DLD1 (cell line): Measurements from ENCODE around the gene AGMO.

Experiments
- in situ Hi-C: cut with HindIII; loops from 2 replicates; pipeline ENCODE4 v1.10.0; 2017; ENCODE audit warnings: low sequenced_read_pairs

The AGMO gene

GRCh38 chr7:15252181-15252580 lies 309.6 kb downstream of the AGMO start:
- in situ Hi-C loops = no loop called here

DNA sequence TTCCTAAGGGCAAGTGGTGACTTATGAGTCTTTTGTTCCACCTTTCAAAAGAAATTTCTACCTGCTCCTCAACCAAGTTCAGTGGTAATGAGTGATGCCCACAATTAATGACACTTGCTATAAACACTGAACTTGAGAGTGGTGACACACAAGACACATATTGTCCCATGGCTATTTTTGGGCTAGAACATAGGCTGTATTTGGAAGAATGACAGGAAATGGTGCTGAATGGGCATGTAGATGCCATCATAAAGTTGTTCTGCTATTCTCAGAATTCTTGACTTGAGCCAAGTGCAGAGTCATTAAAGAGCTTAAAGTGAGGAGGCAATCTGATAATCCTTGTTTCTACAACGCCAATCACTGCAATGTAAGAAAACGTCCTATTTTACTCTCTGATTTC lies 313.3 kb downstream of the AGMO start:
- in situ Hi-C loops = no loop called here

GRCh38 chr7:15245831-15246230 lies 316.0 kb downstream of the AGMO start:
- in situ Hi-C loops = no loop called here

- in situ Hi-C loops = no loop called here
Observed at GRCh38 chr7:15239801-15240200, 322.0 kb downstream of the AGMO start.

DNA sequence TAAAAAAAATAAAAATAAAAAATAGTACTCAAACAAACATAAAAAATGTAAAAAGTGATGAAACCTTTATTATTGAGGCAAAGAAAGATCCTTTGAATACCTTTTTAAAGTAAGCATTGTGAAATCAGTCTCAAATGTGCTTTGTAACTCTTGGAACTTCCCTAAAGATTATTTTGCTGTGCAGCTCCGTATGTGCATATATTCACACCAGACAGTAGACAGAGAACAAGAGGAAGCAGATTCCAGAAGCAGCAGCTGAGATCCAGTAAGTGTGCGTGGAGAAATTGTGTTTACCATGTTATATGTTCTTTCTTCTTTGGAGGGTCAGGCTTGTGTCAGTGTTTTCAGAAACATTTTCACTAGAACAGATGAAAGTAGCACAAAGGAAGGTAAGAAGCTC lies 324.9 kb downstream of the AGMO start:
- in situ Hi-C loops = no loop called here

GRCh38 chr7:15234431-15234830 lies 327.4 kb downstream of the AGMO start:
- in situ Hi-C loops = no loop called here

- in situ Hi-C loops = no loop called here
Observed at GRCh38 chr7:15228831-15229230, 333.0 kb downstream of the AGMO start.

DNA sequence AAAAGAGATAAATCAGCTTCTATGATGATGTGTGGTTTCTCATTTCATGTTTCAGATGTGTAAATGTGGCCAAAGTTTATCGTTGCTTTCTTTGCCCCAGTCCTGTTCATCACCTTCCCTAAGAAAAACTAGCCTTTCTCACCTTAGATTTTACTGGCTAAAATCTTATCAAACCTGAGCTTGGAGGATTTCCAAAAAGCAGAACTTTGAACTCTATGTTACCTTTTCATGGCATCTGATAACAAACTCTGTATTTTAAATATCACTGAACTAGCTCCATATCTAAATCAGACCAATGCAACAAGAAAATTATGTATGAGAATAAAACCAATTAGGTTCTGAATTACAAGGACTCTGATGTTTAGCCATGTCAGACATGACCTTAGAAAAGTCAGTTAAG lies 335.8 kb downstream of the AGMO start:
- in situ Hi-C loops = no loop called here

GRCh38 chr7:15219758-15220157 lies 342.1 kb downstream of the AGMO start:
- in situ Hi-C loops = no loop called here

DNA sequence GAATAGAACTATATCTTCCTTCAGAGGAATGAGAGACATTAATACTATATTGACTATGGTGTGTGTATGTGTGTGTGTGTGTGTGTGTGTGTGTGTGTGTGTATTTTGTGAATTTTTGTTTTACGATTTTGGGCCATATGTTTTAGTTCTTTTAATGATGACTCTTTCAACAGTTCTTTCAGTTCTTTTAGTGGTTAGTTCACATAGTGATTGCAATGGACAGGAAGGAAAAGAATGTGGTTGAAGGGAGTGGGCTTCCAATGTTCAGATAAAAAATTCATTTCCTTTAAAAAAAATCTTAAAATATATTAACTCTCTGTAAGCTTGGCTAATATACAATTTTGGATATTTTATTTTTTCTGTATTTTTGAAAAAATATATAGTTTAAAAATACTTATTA lies 343.6 kb downstream of the AGMO start:
- in situ Hi-C loops = no loop called here

DNA sequence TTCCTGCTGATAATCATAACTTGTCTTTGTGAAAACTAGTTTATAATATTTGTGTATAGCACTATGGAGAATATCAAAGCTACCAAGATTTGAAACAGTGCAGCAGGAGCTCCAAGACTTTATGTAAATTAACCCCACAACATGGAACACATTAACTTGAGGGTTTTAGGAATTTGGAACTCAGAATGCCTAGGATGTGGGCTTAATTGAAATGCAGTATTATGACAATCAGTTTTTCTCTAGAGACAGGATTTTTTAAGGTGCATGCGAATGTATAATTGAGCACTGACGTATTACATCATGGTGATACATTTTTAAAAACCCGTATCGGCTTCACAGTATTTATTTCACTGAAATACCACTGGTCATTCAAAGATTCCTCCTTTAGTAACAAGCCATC lies 346.2 kb downstream of the AGMO start:
- in situ Hi-C loops = no loop called here

DNA sequence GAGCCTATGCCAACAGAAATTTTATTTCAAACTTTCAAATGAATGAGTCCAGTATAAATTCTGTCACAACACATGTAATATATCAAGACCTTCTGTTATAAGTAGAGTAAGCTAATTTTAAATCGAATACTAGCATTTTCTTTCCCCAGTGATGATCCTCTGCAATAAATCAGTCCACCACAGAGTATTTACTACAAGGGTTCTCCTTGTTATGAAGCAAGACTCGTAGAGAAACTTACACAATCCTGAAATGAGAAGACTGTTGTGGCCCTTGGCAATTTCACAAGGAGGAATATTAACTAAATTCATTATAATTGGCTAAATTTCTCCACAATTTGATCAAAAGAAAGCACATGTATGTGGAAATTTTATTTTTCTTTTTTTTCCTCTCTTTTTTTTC lies 346.8 kb downstream of the AGMO start:
- in situ Hi-C loops = no loop called here

GRCh38 chr7:15213093-15213492 lies 348.7 kb downstream of the AGMO start:
- in situ Hi-C loops = no loop called here

GRCh38 chr7:15209429-15209828 lies 352.4 kb downstream of the AGMO start:
- in situ Hi-C loops = no loop called here

- in situ Hi-C loops = no loop called here
Observed at GRCh38 chr7:15204421-15204820, 357.4 kb downstream of the AGMO start.

GRCh38 chr7:15199482-15199881 lies 362.3 kb downstream of the AGMO start:
- in situ Hi-C loops = no loop called here

DNA sequence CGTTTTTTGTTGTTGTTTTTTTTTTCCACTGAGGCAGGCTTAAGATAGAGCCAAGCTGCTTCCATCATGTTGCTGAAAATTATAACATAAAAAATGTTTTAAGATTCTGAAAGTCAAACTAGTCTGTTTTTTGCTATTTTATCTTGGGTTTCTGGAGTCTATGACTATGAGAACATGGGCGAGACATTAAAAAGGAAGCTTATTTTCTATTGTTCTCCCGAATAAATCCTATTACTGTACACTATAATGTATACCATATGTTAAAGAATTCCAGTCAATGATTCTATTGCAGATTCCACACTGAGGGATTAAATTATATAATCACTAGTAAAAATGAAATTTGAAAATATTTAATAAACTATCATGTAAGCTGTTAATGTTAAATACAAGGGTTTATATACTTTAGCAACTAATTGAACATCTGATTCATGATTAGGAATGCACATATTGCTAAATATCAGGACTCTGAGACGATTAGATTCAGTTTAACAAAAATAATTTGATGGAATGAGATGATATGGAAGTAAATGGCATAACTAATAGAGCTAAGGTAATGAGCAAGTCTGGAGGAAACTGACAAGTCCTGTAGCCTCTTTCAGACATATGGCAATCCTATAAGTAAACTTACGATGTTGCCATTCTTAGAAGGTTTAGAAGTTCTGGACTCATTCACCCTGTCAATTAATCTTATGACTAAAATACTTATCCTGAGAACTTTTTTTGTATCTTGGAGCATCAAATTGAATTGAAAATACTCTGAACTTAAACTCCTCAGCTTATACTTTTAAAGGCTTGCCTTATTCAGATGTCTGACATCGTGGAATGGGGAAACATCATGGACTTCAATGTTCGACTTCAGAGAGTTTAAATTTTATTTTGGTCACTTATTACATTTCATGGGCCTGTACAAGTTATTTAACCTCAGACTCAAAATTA lies 364.5 kb downstream of the AGMO start:
- in situ Hi-C loops = no loop called here

- in situ Hi-C loops = no loop called here
Observed at GRCh38 chr7:15178065-15178464, 383.8 kb downstream of the AGMO start.

GRCh38 chr7:15176089-15176488 lies 385.7 kb downstream of the AGMO start:
- in situ Hi-C loops = no loop called here

GRCh38 chr7:15175152-15175551 lies 386.7 kb downstream of the AGMO start:
- in situ Hi-C loops = no loop called here

DNA sequence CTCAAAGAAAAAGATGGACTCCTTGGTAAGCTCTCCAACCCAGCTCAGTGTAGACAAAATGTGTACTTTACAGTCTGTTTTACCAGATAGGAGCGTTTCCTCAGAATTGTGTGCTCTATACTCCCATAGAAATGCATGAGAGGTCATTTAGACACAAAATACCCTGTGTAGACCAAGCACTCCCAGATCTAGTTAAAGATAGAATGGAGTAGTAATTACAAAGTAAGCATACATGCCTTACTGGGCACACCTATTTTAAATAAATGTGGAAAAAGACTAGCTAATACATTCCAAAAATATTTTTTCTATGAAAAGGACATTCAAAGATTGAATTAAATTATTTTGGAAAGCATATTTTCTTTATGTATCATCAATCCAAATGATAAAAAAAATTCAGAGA lies 387.3 kb downstream of the AGMO start:
- in situ Hi-C loops = no loop called here

DNA sequence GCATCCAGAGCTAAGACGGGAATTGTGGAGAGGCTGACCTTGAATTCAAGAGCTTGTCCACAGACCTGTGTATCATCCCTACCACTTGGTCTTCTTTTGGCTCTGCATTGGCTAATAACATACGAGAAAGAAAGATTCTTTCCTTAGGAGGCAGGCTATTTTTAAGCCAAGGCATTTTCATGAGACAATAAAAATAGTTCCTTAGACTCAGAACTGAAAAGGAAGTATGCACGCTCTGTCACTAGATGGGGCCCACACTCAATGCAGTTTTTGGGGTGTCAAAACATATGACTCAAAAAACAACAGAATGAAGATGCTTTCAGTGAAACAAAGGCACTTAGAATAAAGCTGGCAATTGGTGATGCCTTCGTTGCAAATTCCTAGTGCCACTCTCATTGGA lies 393.3 kb downstream of the AGMO start:
- in situ Hi-C loops = no loop called here

DNA sequence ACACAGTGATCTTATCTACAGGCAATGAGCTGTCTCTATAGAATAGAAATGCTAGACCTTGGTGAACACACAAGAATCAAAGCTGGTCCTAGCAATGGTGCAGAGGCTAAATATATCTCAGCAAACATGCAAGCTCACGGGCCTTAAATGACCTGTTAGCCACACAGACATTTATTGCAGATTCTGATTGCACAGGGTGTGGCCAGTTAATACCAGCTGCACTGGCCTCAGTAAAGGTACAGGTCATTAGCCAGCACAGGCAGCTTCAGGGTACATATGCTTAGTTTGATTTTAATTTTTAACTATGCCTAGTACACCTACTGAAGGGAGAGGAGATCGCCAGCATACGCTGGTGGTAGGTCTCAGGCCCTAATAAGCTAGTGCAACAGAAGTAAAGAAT lies 393.9 kb downstream of the AGMO start:
- in situ Hi-C loops = no loop called here
